SK-N-MC (cell line): Measurements from ENCODE around the gene ITIH3.

Experiments used
- DNase-seq: peaks from one replicate; pipeline ENCODE4 v3.0.0-alpha.2; 2011; ENCODE audit warnings: low read depth, low spot score
- H3K27ac ChIP-seq: fragments of 200-600 bp; sonication (generic); 2 replicates; pipeline ENCODE4 v1.5.1; 2016; ENCODE audit warnings: mixed run types
- H3K36me3 ChIP-seq: fragments of 200-600 bp; sonication (generic); 2 replicates; pipeline ENCODE4 v1.6.1; 2017; ENCODE audit warnings: antibody characterized with exemption, low read length, mixed read lengths; ENCODE audit not compliant: insufficient read depth
- H3K4me3 ChIP-seq: fragments of 200-600 bp; sonication (generic); 2 replicates; pipeline ENCODE4 v1.5.1; 2016
- H3K9ac ChIP-seq: fragments of 200-600 bp; sonication (generic); 2 replicates; pipeline ENCODE4 v1.8.0; 2017; ENCODE audit warnings: mixed run types, mixed read lengths; ENCODE audit not compliant: insufficient read length
- H3K9me3 ChIP-seq: fragments of 200-600 bp; sonication (generic); 2 replicates; pipeline ENCODE4 v1.6.1; 2017; ENCODE audit warnings: low read depth, mild to moderate bottlenecking, antibody characterized with exemption, low read length, moderate library complexity, mixed read lengths
- EZH2 ChIP-seq: fragments of 200-600 bp; sonication (generic); IDR thresholded peaks from one replicate; pipeline ENCODE4 v1.6.1; 2017; ENCODE audit warnings: antibody characterized with exemption
- FOXP2 ChIP-seq: optimal IDR thresholded peaks from 2 replicates; pipeline ENCODE3; 2011; ENCODE audit warnings: mild to moderate bottlenecking, moderate library complexity; ENCODE audit not compliant: insufficient read depth; ENCODE audit errors: extremely low read length, control extremely low read depth
- POLR2AphosphoS5 ChIP-seq: IDR thresholded peaks from 2 replicates; pipeline ENCODE4 v1.6.1; 2012; ENCODE audit warnings: mild to moderate bottlenecking, low read depth, low read length, borderline replicate concordance

Gene ITIH3

GRCh38 chr3:52784931-52785590, 9.5 kb upstream of the ITIH3 start:
- H3K27ac ChIP-seq = no peak overlapping the region
- H3K4me3 ChIP-seq = no peak overlapping the region
- H3K9me3 ChIP-seq = no peaks in the 10 kb centered on the region
- no peak for TF ChIP-seq FOXP2
- no peak for TF ChIP-seq EZH2
- TF ChIP-seq POLR2AphosphoS5 = no peak
- H3K9ac ChIP-seq = no peak overlapping the region
- DNase-seq = no peak
- H3K36me3 ChIP-seq = no peaks in the 10 kb centered on the region

- H3K27ac ChIP-seq = no peak overlapping the region
- H3K36me3 ChIP-seq = no peaks in the 10 kb centered on the region
- no peak overlapping the region for H3K4me3 ChIP-seq
- no peaks in the 10 kb centered on the region for H3K9me3 ChIP-seq
- no peak for TF ChIP-seq FOXP2
- no peak for TF ChIP-seq POLR2AphosphoS5
- no peak for TF ChIP-seq EZH2
- H3K9ac ChIP-seq = no peak overlapping the region
- DNase-seq = no peak
Measured at GRCh38 chr3:52786330-52787215, 8.0 kb upstream of the ITIH3 start.

GRCh38 chr3:52787246-52787645, 7.3 kb upstream of the ITIH3 start:
- no peak for TF ChIP-seq EZH2
- TF ChIP-seq FOXP2 = no peak
- no peak for TF ChIP-seq POLR2AphosphoS5
- DNase-seq = no peak
- Histone ChIP-seq H3K36me3 (no peaks in the 10 kb centered on the region), H3K9me3 (no peaks in the 10 kb centered on the region), H3K4me3 (no peak overlapping the region), H3K27ac (no peak overlapping the region), H3K9ac (no peak overlapping the region)

GRCh38 chr3:52787672-52788625, 6.6 kb upstream of the ITIH3 start:
- Histone ChIP-seq H3K9me3 (no peaks in the 10 kb centered on the region), H3K4me3 (no peak overlapping the region), H3K9ac (no peak overlapping the region), H3K27ac (no peak overlapping the region), H3K36me3 (no peaks in the 10 kb centered on the region)
- DNase-seq = no peak
- TF ChIP-seq EZH2 = no peak
- no peak for TF ChIP-seq FOXP2
- no peak for TF ChIP-seq POLR2AphosphoS5

DNA sequence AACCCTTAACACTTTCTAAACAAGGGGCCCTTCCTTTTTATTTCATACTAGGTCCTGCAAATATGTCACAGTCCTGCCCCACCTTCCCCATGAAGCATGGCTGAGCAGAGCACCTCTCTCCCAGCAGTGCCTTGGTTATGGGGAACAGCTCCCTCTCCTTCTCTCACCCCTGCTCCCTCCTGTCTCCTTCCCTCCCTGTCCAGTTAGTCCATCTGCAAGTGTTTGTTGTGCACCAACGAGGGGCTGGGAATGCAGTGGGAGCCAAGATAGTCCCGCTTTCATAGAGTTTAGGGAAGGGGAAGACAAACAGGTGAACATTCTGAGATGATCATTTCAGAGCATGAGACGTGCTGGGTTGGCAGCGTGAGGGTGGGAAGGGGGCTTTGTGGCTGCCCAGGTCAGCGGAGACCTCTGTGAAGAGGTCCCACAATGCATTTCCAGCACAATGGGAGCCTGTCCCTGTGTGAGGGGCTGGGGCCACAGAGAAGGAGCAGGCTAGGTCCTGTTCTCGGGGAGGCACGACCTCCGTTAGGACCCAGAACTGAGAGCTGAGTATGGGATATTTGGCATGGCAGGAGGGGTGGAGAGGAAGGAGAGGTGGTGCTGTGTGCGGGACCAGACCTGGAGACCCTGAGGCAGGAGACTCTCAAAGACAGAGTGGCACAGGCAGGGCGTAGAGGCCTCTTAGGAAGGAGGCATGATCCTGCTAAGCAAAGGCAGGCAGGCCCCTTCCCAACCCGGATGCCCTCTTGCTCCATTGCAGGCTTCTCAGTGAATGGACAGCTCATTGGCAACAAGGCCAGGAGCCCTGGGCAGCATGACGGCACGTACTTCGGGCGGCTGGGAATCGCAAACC, 5.5 kb upstream of the ITIH3 start:
- no peak for DNase-seq
- Histone ChIP-seq H3K9me3 (no peaks in the 10 kb centered on the region), H3K4me3 (no peak overlapping the region), H3K36me3 (no peaks in the 10 kb centered on the region), H3K27ac (no peak overlapping the region), H3K9ac (no peak overlapping the region)
- TF ChIP-seq FOXP2 = no peak
- no peak for TF ChIP-seq POLR2AphosphoS5
- no peak for TF ChIP-seq EZH2

DNA sequence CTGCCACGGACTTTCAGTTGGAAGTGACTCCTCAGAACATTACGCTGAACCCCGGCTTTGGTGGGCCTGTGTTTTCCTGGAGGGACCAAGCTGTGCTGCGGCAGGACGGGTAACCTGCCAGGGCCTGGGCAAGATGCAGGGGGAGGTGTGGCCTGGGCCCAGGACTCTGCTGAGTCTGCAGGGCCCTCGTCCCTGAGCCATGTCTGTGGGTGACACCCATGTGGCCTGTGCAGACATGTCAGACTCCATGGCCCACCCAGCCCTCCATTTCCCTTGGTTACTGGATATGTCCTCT, 4.9 kb upstream of the ITIH3 start:
- no peak for TF ChIP-seq FOXP2
- no peak for TF ChIP-seq EZH2
- no peak overlapping the region for H3K27ac ChIP-seq
- no peak overlapping the region for H3K4me3 ChIP-seq
- H3K9me3 ChIP-seq = no peaks in the 10 kb centered on the region
- no peaks in the 10 kb centered on the region for H3K36me3 ChIP-seq
- no peak for DNase-seq
- no peak overlapping the region for H3K9ac ChIP-seq

GRCh38 chr3:52790337-52790736, 4.3 kb upstream of the ITIH3 start:
- Histone ChIP-seq H3K36me3 (no peaks in the 10 kb centered on the region), H3K9me3 (no peaks in the 10 kb centered on the region), H3K9ac (no peak overlapping the region), H3K4me3 (no peak overlapping the region), H3K27ac (no peak overlapping the region)
- no peak for DNase-seq
- TF ChIP-seq POLR2AphosphoS5 (no peak), EZH2 (no peak), FOXP2 (no peak)

- no peak for DNase-seq
- Histone ChIP-seq H3K27ac (no peak overlapping the region), H3K9ac (no peak overlapping the region), H3K36me3 (no peaks in the 10 kb centered on the region), H3K4me3 (no peak overlapping the region), H3K9me3 (no peaks in the 10 kb centered on the region)
- TF ChIP-seq POLR2AphosphoS5 = no peak
Measured at GRCh38 chr3:52790741-52791140, 3.9 kb upstream of the ITIH3 start.
